ENCODE results near the gene TRIM6.
"Not testable (repeated sequence)": the region's sequence is repeated elsewhere in the genome, so short reads cannot be mapped to it uniquely, and the experiment has no call there.

Gene TRIM6

DNA sequence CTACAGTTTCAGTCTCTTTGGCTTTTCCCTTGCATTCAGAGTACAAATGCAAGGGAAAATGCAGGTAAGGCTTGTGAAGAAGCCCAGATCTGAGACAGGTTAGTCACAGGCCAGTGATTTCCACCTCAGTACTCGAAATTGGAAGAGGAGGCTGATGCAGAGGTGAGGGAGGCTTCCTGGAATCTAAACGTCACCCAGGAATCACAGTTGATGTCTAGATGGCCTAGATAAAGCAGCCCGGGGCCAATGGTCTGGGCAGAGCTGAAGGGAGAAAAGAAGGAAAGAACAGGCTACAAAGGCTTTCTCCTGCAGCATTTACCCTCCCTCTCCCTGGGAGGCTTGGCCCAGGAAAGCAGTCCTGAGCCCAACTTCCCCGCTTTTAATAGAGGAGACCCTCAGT is 8.5 kb downstream of the TRIM6 start:
- no peak for DNase-seq (ENCODE audit: low read depth)

DNA sequence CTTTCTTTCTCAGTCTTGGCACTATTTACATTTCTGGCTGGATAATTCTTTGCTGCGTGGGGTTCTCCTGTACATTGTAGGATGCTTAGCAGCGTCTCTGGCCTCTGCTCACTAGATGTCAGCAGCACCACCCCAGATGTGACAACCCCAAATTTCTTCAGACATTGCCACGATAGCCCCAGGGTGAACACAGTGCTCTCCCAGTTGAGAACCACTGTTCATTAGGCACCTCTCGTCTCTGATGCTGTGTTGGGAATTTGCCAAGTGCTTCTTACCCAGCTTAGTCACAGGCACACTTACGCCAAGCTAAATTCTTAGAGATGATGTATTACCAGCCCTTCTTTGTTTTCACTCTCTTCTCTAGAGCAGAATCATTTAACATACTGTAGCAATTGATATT is 9.4 kb downstream of the TRIM6 start:
- DNase-seq (ENCODE audit: low read depth) = no peak

DNA sequence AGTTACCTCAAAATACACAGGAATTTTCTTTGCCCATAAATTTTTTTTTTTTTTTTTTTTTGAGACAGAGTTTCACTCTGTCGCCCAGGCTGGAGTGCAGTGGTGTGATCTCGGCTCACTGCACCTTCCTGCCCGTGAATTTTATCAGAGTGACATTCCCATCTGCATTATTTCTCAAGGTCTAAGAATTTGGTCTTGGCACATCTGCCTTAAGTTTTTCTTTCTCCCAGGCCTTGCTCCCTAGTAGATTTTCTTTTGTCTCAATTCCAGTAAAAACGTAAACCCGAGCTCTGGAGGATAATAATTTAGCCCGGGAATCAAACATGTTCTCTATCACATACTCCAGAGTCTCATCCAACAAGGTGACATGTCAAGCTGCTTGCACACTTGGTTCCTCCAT is 12.4 kb downstream of the TRIM6 start:
- DNase-seq (ENCODE audit: low read depth) = no peak

DNA sequence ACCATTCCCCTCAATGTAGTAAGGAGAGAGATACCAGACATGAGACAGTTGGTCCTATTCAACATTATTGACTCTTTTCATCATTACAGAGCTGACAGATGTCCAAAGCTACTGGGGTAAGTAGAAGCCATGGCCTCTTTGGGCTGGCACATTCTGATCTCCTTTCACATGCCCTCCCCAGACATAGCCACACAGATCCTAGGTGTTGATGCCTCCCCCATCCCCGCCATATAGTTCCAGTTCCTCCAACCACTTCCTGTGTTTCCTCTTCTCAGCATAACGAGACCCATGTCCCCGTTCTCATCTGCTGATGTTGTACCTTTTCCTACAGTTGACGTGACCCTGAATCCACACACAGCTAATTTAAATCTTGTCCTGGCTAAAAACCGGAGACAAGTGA is 14.0 kb downstream of the TRIM6 start:
- DNase-seq (ENCODE audit: low read depth) = no peak

DNA sequence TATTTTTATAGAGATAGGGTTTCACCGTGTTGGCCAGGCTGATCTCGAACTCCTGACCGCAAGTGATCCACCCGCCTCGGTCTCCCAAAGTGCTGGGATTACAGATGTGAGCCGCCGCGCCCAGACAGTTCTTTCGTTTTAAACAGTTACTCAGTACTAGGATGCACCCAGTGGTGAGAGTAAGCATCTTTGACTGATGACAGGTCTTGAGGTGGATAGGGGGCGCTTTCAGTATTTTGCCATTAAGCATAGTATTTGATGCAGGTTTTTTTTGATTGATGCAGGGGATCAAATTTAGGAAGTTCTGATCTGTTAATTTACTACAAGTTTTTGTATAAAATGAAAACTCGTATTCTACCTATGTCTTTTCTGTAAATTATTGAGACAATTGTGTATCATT is 15.2 kb downstream of the TRIM6 start:
- DNase-seq (ENCODE audit: low read depth) = no peak

DNA sequence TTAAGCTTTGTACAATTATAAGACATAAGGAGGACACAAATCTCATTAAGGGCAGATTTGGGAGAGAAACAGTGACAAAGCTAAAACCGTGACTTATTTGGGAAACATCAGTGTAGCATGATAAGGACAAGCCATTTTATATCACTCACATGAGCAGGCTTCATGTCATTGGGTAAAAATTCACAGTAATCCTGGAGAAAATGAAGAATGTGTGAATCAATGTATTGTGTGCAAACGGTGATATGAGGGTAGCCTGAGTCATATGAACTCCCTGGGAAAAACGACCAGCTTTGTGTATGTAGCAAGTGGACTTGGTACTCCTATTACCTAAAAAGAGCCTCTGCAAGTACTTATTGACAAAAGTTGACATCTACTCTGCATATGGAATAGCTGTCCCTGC is 22.4 kb downstream of the TRIM6 start:
- DNase-seq (ENCODE audit: low read depth) = no peak

DNA sequence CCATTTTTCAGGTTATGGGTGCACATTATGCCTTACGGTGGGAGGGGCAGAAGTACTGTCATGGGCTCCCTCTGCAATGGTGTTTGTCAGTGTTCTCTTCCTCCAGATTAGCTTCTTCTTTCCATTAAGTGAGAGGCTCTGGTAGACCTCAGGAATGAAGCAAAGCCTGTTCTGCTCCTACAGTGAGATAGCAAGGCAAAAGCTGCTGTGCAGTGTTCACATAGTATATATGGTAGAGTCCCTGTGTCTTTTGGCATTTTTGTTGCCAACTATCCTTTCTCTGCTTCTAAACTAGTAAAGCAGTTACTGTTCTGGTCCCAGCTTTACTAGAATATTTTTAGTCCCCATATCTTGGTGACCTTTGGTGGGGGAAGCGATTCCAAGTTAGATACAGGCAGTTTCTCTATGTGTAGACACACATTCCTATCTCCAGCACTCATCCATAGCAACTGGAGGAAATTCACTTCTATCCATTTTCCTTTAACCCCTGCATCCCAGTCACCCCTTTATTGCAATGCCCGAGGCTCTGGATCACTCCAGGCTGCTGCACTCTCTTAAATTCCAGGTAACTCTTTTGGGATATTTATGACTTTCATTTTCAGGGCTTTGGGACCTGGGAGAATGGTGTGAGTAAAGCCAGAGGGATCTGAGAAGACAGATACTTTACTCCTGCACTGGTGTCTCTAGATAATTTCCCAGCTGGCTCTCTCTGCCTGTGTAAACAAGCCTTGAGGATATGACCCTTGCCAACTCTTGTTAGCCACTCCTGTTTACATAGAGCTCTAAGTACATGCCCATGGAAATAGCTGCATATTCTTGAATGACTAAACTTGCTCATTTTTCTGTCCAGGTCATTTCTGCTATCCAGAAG is 24.4 kb downstream of the TRIM6 start:
- no peak for DNase-seq (ENCODE audit: low read depth)

DNA sequence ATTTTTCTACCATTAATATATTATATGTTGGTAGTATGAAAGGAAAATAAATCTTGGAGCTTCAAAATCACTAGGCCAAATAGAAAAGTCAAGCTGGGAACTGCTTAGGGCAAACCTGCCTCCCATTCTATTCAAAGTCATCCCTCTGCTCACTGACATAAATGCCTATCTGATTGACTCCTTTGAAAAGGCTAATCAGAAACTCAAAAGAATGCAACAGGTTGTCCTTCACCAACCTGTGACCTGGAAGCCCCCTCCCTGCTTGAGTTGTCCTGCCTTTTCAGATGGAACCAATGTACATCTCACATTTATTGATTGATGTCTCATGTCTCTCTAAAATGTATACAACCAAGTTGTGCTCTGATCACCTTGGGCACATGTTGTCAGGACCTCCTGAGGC is 25.1 kb downstream of the TRIM6 start:
- no peak for DNase-seq (ENCODE audit: low read depth)

DNA sequence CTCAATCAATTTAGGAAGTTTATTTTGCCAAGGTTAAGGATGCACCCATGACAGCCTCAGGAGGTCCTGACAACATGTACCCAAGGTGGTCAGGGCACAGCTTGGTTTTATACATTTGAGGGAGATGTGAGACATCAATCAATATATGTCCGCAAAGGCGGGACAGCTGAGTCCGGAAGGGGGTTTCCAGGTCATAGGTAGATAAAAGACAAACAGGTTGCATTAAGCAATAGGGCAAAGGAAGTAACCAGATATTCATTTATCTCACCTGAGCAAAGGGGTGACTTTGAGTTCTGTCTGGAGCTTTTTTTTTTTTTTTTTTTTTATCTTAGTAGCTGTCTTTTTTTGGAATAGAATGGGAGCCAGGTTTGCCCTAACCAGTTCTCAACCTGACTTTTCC is 26.4 kb downstream of the TRIM6 start:
- no peak for DNase-seq (ENCODE audit: low read depth)

DNA sequence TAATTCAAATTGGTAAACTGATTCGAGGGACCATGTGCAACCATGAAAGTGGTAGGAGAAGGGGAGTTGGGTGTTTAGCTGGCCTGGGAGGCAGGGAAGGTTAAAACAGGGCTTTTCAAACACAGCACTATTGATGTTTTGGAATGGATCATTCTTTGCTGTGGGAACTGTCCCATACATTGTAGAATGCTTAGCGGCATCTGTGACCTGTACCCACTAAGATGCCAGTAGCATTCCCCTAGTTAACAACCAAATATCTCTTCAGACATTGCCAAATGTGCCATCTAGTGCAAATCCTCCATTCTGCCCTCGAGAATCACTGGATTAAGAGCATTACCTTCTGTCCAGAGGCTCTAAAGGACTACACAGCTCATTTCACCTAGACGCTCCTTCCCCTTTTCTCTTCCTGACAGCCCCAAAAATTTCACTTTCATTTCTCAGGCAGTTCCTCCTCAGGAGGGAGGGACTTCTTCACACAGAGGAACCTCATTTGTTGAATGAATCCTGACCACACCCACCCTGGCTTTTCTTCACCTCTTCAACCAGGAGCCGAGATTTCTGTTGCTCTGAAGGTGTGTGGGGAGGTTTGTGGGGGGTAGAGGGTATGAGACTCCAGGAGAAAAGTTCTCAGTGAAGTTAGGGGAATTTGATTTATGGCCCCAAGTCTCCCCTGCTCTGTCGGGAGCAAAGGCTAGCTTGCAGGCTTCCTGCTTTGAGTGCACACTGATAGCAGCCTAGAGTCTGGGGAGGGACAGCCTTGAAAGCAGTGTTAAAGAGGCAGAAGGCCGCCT is 28.2 kb downstream of the TRIM6 start, which contains the start of gene TRIM34:
TSS of gene TRIM34 (plus strand) at position 513 of the 791 bp plus-strand sequence. CDS start 7,331 bp downstream, outside the sequence.
- no peak for DNase-seq (ENCODE audit: low read depth)

DNA sequence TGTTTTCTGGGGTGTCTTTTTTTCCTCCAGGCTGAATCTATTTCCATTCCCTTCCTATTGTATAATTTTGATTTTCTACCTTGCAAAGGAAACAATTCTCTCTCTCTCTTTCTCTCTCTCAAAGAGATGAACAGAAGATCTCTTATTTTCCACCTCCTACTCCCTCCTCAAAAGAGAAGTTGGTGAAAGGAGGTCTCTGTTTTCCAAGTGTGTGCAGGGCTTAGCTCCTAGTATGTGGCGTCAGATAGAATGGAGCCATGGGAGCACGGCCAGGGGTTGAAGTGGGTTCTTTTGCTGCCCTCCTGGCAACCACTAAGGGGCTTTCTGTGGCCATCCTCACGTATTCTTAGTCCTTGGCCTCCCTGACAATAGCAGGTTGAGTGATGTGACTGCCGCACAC is 28.8 kb downstream of the TRIM6 start:
- no peak for DNase-seq (ENCODE audit: low read depth)

DNA sequence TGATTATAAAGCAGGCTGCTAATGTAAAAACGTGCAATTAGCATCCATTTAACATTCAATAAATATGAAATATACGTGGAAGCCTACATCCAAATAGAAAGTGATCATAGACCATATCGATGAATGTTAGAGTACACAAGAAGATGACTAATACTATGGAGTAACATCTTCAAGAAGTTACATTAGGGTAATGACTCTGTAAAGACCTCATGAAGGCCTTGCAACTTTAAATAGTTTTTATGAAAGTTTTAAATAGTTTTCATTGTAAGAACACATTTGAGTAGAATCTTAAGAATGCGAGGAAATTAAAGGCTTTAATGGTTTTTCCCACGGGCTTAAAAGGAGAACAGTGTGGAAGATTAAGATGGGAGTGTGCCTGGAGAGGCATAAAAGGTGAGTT is 29.8 kb downstream of the TRIM6 start:
- DNase-seq (ENCODE audit: low read depth) = no peak

DNA sequence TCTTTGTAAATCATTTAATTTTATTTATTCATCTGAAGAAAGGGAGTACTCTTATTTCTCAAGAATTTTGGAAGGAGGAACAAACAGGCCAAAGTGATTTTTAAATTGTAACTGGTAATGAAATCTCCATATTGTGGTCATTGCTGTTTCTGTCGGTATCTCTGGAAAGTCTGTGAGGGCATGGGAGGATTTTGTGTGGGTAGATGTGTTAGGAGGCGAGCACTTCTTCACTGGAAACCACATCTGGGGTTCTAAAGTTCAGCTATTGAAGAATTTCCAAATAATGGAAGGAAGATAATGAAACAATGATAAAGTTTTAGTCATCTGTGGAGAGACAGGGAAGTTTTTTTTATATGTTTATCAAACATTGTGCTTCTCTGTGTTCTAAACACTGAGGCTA is 35.0 kb downstream of the TRIM6 start:
- no peak for DNase-seq (ENCODE audit: low read depth)

DNA sequence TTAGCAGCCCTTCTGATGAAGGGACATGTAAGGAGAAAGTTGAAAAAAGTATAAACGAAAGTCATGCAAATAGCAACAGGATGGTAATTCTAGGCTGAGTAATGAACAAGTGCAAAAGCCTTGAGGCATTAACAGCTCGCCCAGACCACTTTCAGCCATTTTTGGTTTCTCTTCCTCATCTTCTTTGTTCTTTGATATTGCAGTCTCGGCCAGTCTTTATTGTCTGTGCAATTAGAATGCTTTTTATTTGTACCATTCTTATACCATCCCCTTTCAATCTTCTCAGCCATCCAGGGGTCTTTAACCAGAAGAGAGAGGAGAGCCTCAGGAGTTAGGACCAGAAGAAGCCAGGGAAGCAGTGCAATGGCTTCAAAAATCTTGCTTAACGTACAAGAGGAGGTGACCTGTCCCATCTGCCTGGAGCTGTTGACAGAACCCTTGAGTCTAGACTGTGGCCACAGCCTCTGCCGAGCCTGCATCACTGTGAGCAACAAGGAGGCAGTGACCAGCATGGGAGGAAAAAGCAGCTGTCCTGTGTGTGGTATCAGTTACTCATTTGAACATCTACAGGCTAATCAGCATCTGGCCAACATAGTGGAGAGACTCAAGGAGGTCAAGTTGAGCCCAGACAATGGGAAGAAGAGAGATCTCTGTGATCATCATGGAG is 35.7 kb downstream of the TRIM6 start:
- no peak for DNase-seq (ENCODE audit: low read depth)

DNA sequence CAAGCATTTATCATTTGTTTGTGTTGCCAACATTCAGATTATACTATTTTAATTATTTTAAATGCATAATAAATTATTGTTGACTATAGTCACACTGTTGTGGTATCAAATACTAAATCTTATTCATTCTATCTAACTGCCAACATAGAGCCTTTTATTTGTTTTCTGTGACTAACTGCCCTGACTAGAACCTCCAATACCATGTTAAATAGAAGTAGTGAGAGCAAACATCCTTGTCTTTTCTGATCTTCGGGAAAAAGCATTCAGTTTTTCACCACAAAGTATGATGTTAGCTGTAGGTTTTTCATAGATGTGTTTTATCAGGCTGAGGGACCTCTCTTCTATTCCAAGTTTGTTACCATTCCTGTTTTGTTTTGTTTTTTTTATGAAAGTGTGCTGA is 43.5 kb downstream of the TRIM6 start:
- no peak for DNase-seq (ENCODE audit: low read depth)

DNA sequence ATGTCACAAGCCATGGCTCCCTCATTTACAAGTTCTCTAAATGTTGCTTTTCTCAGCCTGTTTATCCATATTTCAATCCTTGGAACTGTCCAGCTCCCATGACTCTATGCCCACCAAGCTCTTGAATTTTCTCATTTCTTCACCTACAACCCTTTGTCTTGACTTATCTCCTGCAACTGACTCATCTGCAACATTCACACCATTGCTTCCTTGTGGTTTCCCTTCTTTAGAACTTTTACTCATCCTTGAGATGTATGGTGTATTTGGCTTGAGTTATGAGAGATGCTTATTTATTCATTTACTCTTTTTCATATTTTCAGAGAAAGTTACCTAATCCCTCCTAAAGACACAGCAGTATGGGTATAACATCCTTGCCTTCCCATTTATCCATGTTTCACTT is 47.1 kb downstream of the TRIM6 start:
- no peak for DNase-seq (ENCODE audit: low read depth)

DNA sequence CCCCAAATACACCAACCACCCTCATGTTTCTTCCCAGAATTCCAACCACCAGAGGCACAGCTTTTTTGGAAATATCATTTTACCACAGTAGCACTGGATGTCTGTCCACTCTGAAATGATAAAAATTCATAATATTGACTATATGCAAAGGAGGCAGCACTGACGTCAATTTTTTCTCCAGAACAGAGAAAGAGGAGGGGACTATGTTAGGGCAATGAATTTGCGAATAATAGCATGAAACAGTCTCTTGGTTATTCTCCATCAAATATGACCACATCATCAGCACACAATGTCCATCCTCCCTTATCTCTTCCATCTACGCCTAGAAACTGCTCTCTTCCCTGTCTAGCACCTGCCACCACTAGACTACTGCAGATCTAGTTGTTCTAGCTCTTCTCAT is 49.7 kb downstream of the TRIM6 start:
- DNase-seq (ENCODE audit: low read depth) = no peak

DNA sequence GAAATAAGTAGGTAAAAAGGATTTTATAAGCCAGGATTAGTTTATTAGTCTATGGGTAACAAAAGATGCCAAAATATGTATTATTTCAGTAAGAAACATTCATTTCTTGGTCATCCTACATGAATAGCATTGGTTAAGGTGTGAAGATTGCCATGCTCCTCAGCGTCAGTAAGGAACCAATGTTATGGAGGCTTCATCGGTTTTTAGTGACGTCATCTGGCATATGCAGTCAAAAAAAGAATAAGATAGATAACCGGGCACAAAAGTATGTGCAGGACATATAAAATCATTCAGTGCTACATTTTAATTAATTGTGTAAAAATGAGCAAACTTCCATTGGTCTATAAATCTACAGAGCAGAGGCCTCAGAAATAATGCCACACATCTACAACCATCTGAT is 59.0 kb downstream of the TRIM6 start:
- no peak for DNase-seq (ENCODE audit: low read depth)

DNA sequence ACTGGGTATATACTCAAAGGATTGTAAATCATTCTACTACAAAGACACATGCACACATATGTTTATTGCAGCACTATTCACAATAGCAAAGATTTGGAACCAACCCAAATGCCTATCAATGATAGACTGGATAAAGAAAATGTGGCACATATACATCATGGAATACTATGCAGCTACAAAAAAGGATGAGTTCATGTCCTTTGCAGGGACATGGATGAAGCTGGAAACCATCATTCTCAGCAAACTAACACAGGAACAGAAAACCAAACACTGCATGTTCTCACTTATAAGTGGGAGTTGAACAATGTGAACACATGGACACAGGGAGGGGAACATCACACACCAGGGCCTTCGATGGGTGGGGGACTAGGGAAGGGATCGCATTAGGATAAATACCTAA is 60.5 kb downstream of the TRIM6 start:
- DNase-seq (ENCODE audit: low read depth) = not testable (repeated sequence)

DNA sequence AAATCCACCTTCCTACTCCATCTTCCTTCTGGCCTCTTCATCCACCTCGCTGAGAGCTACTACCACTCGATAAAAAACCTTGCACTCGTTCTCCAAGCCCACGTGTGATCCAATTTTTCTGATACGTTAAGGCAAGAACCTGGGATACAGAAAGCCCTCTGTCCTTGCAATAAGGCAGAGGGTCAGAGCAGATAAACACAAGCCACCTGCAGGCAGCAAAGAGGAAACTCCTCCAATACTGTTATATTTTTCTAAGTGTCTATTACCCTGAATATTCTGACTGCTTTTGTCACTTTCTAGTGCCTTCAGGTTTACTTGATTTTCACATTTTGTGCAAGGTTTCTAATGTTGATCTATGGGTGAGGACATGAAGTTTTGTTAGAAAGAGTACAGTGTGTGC is 61.9 kb downstream of the TRIM6 start:
- no peak for DNase-seq (ENCODE audit: low read depth)

Data from stimulated activated CD8-positive, alpha-beta memory T cell treated with anti-CD3 and anti-CD28 coated beads, Interleukin-7, amount 100 ng/mL, for 24 hours (primary cell).